Ovary (tissue), 9 donors: ENCODE measurements around the gene TOP2B. TPM values are rescaled to one million over a fixed set of nuclear protein-coding genes. Genes with fewer than 3 reads are reported as not detected.

Experiments used
- DNase-seq, 5 donors: peaks; one replicate each; pipeline ENCODE4 v3.0.0-alpha.2; 2019 to 2020
- H3K27ac ChIP-seq, 2 donors: fragments of 200-600 bp; one replicate each; pipeline versions ENCODE4 v1.5.1 to v1.8.0; 2019 to 2022
- H3K27me3 ChIP-seq: fragments of 200-600 bp; one replicate; pipeline ENCODE4 v1.8.0; 2022
- H3K36me3 ChIP-seq: fragments of 200-600 bp; sonication (generic); one replicate; pipeline ENCODE4 v1.5.1; 2019
- H3K4me1 ChIP-seq: one replicate; pipeline ENCODE4 v1.8.1; 2013; ENCODE audit warnings: mild to moderate bottlenecking, moderate library complexity; ENCODE audit not compliant: insufficient read depth
- H3K4me3 ChIP-seq: fragments of 200-600 bp; sonication (generic); one replicate; pipeline ENCODE4 v1.5.1; 2017
- H3K9me3 ChIP-seq, 2 donors: fragments of 200-600 bp in 1 of 2; sonication (generic) in 1 of 2; one replicate each; pipeline versions ENCODE4 v1.5.1 to v1.8.1; 2013 to 2019; ENCODE audit warnings: mild to moderate bottlenecking in 1 of 2, moderate library complexity in 1 of 2
- EP300 ChIP-seq: sonication (generic); formaldehyde crosslinking; IDR thresholded peaks from one replicate; pipeline ENCODE4 v1.6.1; 2017; ENCODE audit warnings: antibody characterized with exemption
- POLR2A ChIP-seq: fragments of 450-650 bp; IDR thresholded peaks from one replicate; pipeline ENCODE4 v1.6.1; 2017; ENCODE audit warnings: antibody characterized with exemption, mild to moderate bottlenecking, moderate library complexity
- WGBS, 3 donors: extraction: QIAGEN DNeasy Blood & Tissue Kit in 1 of 3; methylation state at CpG; one replicate each; pipeline versions ENCODE4 v1.1.5 to v1.1.7; 2013 to 2017; 5-methylcytosine and 5-hydroxymethylcytosine counted together
- intact Hi-C, 4 donors: fragments of 100-400 bp; cut with DNase I; formaldehyde crosslinking; loops; one replicate each; pipeline versions ENCODE4 v1.11.0 to v1.15.1; 2022 to 2023
- polyA plus RNA-seq, 2 donors: library from polyadenylated mRNA; stranded (reverse); fragments of 200-250 nt in 1 of 2; fragments of 350-450 nt in 1 of 2; fragmentation: Illumina TruSeq in 1 of 2; extraction: RNeasy Lipid Tissue Mini Kit (QIAGEN cat#74804) in 1 of 2; gene quantifications; one replicate each; pipeline ENCODE4 v1.2.3, GENCODE V29; 2013 to 2014
- total RNA-seq, 7 donors: library from RNA; depleted of rRNA in 2 of 7; stranded (reverse); fragments of >200 nt in 2 of 7; fragmentation: NEBNext Ultra II Directional in 3 of 7; extraction: Animal tissue kit (Norgen Biotek cat#: 25700) in 3 of 7; gene quantifications; one replicate each; pipeline versions ENCODE4 v1.1.0 to v1.2.4, GENCODE V29; 2016 to 2023
- TF ChIP-seq, protein P1 (sequence below), 3 donors: fragments of 450-650 bp in 2 of 3; fragments of 200-600 bp in 1 of 3; IDR thresholded peaks; one replicate each; pipeline versions ENCODE4 v1.5.1 to v1.8.0; 2016 to 2022; ENCODE audit warnings: antibody characterized with exemption in 3 of 3, mild to moderate bottlenecking in 1 of 3
- donor health status: DM: no; HTN: no; CAD: no; lungs with moderate emphysema.
- donor health status: DM: no; HTN: no; CAD: no.
- donor health status: Bipolar disorder and iron deficiency.
- donor health status: DM: yes; HTN: yes; CAD: no.
- donor health status: DM: no; HTN: no; CAD: no.
- donor health status: DM: yes; HTN: yes; CAD: no.

Gene TOP2B
- total and polyA plus RNA-seq, 9 donors = 65.3 to 134 (median 98.2) TPM

DNA sequence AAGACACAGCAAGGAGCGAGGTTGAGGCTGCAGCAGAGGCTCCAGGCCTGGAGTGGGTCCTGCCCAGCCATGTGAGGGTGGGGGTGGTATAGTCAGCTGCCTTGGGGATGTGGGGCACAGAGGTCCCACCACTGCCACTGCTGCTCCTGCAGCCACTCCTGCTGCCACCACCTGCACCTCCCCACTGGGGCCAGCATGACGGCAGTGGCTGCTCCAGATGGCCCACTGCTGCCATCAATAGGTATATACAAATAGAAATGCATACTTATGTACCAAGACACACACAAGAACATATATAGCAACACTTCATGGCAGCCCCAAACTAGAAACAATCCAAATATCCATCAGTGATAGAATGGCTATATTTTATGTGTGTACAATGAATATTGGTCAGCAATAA lies 10.0 kb upstream of the TOP2B start:
- Histone ChIP-seq H3K4me3 (no peak overlapping the region), H3K27me3 (no peaks in the 10 kb centered on the region), H3K4me1 (no peaks in the 10 kb centered on the region), H3K27ac (no peak overlapping the region), H3K9me3 (no peaks in the 10 kb centered on the region), H3K36me3 (no peaks in the 10 kb centered on the region)
- TF ChIP-seq, protein P1, sequence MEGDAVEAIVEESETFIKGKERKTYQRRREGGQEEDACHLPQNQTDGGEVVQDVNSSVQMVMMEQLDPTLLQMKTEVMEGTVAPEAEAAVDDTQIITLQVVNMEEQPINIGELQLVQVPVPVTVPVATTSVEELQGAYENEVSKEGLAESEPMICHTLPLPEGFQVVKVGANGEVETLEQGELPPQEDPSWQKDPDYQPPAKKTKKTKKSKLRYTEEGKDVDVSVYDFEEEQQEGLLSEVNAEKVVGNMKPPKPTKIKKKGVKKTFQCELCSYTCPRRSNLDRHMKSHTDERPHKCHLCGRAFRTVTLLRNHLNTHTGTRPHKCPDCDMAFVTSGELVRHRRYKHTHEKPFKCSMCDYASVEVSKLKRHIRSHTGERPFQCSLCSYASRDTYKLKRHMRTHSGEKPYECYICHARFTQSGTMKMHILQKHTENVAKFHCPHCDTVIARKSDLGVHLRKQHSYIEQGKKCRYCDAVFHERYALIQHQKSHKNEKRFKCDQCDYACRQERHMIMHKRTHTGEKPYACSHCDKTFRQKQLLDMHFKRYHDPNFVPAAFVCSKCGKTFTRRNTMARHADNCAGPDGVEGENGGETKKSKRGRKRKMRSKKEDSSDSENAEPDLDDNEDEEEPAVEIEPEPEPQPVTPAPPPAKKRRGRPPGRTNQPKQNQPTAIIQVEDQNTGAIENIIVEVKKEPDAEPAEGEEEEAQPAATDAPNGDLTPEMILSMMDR (IDR thresholded peaks at IDR 0.05) = no peak
- TF ChIP-seq EP300 (no peak), POLR2A (no peak)
- intact Hi-C loops = no loop called here
- 82 to 94% (median 91%) methylated on average over 2 of the region's 2 CpGs for WGBS, 3 donors
- DNase-seq = no peak

DNA sequence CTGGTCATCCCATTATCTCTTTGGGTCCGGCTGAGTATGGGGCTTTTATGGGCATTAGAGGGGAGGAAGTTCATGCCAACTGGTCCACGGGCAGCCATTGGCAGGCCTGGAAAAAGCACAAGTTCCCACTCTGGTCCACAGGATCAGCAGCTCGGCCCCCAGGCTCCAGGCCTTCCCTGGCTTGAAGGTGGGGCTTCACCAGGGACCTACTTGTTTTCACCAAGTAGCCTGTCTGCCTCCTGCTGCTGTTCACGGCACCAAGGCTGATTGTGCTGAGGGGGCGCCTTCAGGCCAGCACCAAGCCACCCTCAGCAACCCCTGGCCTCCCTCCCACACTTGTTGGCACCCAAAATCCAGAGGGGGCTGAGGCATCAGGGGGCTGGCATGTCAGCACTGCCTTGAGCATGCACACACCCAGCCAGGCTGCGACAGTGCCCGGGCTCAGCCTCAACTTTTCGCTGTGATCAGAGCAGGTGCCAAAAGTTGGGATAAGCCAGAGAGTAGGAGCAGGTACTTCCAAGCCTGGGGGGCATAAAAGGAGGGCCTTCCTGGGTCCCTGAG lies 9.1 kb upstream of the TOP2B start:
- no peak overlapping the region for H3K27ac ChIP-seq
- TF ChIP-seq, protein P1 (IDR thresholded peaks at IDR 0.05) = no peak
- TF ChIP-seq EP300 (no peak), POLR2A (no peak)
- no peaks in the 10 kb centered on the region for H3K9me3 ChIP-seq
- DNase-seq = no peak
- no peaks in the 10 kb centered on the region for H3K4me1 ChIP-seq
- WGBS, 3 donors = 94 to 97% (median 95%) methylated on average over 7 to 8 of the region's 8 CpGs
- H3K4me3 ChIP-seq = no peak overlapping the region
- H3K27me3 ChIP-seq = no peaks in the 10 kb centered on the region
- intact Hi-C loops = no loop called here
- H3K36me3 ChIP-seq = no peaks in the 10 kb centered on the region

DNA sequence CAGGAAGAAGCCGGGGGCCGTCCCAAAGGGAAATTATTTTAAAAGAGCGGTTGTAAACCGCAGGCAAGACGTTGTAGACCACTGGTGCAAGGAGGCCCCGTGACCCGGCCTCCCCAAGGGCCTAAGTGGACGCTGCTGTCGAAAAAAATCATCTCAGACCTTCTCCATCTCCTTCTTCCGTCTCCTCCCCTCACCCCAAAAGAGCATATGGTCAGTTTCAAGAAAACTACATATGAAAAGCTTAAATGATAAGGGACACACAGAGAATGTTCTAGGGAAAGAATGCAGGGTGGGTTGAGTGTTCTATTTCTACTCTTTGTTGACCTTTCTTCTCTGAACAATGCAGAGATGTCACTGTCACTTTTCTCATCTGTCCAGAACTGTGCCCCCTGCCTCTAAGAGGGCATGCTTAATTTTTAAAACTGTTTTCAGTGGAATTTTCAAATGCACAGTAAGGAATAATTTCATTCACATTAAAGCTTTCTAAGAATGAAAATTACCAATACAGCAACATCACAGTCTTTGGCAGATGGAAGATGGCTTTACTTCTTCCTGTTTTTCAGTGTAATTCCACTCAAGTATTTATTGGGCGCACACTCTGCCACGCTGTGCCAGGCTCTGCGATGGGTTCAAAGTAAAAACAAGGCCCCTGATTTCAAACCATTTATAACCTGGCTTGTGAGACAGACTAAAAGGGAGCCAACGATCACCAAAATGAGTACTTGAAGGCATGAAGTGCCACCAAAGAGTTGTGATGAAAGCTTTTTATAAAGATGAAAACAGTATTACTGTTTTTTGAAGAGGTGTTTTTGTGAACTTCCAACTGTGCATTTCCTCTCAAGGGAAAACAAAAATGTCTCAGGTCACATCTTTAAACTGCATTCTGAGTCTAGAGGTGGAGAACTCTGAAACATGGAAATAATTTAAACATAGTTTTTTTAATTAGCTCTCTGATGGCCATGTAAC lies 891 bp upstream of the TOP2B start:
- H3K36me3 ChIP-seq = no peaks in the 10 kb centered on the region
- WGBS, 3 donors = 16 to 17% (median 17%) methylated on average over 14 of the region's 14 CpGs

More for the DNA sequence above, 891 bp upstream of the TOP2B start:
- H3K27me3 ChIP-seq = no peaks in the 10 kb centered on the region
- no peaks in the 10 kb centered on the region for H3K4me1 ChIP-seq
- H3K4me3 ChIP-seq = peak overlapping the region; percentile 71
- no peak for TF ChIP-seq POLR2A
- TF ChIP-seq EP300 = no peak
- TF ChIP-seq, protein P1 (IDR thresholded peaks at IDR 0.05) = no peak
- DNase-seq = no peak
- H3K27ac ChIP-seq = peak overlapping the region; percentile 98
- H3K9me3 ChIP-seq = no peaks in the 10 kb centered on the region
- intact Hi-C loops = loop anchor here in 2 of 4 donors (10.0 kb wide), 1 partner anchor 119 kb away; the partner anchor contains the start of gene NGLY1 (in 2 of the 2)
